ENCODE results near the gene SIRT6.
A peak's percentile ranks its signal among the peaks of the same experiment; 100 is the strongest.
"Not testable (repeated sequence)": the region's sequence is repeated elsewhere in the genome, so short reads cannot be mapped to it uniquely, and the experiment has no call there.

SIRT6 gene

GRCh38 chr19:4182084-4182810, at the start of gene SIRT6, which contains the start of gene ANKRD24:
Gene SIRT6, minus strand, starts transcription at chr19:4182563. Its CDS starts 24 bp downstream, at chr19:4182539.
Gene ANKRD24, plus strand, starts transcription at chr19:4182689. Its CDS starts 3,737 bp downstream, at chr19:4186426.
- Histone ChIP-seq H3K9me3 (ENCODE audit: control insufficient read depth, low read depth, low read length) (no peaks in the 10 kb centered on the region), H3K27ac (ENCODE audit: low read length) (no peak within 1 kb of the TSS), H3K27me3 (ENCODE audit: control insufficient read depth, insufficient read depth, low read length) (no peaks in the 10 kb centered on the region), H3K4me1 (ENCODE audit: control insufficient read depth, low read depth, low read length) (no peaks in the 10 kb centered on the region), H3K9ac (ENCODE audit: low read length) (peak within 1 kb of the TSS; percentile 83), H3K4me3 (ENCODE audit: low read length) (peak within 1 kb of the TSS; percentile 90), H3K36me3 (ENCODE audit: control insufficient read depth, low read depth, low read length) (no peaks in the 10 kb centered on the region)

GRCh38 chr19:4232139-4232538, 49.8 kb upstream of the SIRT6 start:
- not testable (repeated sequence) for H3K36me3 ChIP-seq (ENCODE audit: control insufficient read depth, low read depth, low read length); H3K9me3 ChIP-seq (ENCODE audit: control insufficient read depth, low read depth, low read length); H3K27ac ChIP-seq (ENCODE audit: low read length); H3K4me3 ChIP-seq (ENCODE audit: low read length); H3K9ac ChIP-seq (ENCODE audit: low read length); H3K4me1 ChIP-seq (ENCODE audit: control insufficient read depth, low read depth, low read length)
- H3K27me3 ChIP-seq (ENCODE audit: control insufficient read depth, insufficient read depth, low read length): peaks cover 11% of the 10 kb centered on the region

DNA sequence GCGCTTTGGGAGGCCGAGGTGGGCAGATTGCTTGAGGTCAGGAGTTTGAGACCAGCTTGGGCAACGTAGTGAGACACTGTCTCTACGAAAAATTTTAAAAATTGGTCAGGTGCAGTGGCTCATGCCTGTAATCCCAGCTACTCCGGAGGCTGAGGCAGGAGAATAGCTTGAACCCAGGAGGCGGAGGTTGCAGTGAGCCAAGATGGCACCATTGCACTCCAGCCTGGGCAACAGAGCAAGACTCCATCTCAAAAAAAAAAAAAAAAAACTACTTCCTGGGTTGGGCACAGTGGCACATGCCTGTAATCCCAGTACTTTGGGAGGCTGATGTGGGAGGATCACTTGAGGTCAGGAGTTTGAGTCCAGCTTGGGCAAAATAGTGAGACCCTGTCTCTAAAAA, 49.2 kb upstream of the SIRT6 start:
- H3K4me3 ChIP-seq (ENCODE audit: low read length); H3K36me3 ChIP-seq (ENCODE audit: control insufficient read depth, low read depth, low read length); H3K9me3 ChIP-seq (ENCODE audit: control insufficient read depth, low read depth, low read length): not testable (repeated sequence)

DNA sequence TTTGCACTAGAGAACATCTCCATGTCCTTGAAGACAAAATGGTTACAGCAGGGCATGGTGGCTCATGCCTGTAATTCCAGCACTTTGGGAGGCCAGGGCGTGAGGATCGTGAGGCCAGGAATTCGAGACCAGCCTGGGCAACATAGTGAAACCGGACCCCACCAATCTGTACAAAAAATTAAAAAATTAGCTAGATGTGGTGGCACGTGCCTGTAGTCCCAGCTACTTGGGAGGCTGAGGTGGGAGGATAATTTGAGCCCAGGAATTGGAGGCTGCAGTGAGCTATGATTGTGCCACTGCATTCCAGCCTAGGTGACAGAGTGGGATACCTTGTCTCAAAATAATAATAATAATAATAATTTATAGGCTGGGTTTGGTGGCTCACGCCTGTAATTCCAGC, 47.9 kb upstream of the SIRT6 start:
- H3K9me3 ChIP-seq (ENCODE audit: control insufficient read depth, low read depth, low read length); H3K9ac ChIP-seq (ENCODE audit: low read length); H3K4me3 ChIP-seq (ENCODE audit: low read length); H3K27ac ChIP-seq (ENCODE audit: low read length); H3K36me3 ChIP-seq (ENCODE audit: control insufficient read depth, low read depth, low read length); H3K4me1 ChIP-seq (ENCODE audit: control insufficient read depth, low read depth, low read length): not testable (repeated sequence)
- peaks cover 11% of the 10 kb centered on the region for H3K27me3 ChIP-seq (ENCODE audit: control insufficient read depth, insufficient read depth, low read length)

More for the DNA sequence above, 49.2 kb upstream of the SIRT6 start:
- not testable (repeated sequence) for H3K4me1 ChIP-seq (ENCODE audit: control insufficient read depth, low read depth, low read length); H3K27ac ChIP-seq (ENCODE audit: low read length); H3K9ac ChIP-seq (ENCODE audit: low read length)
- H3K27me3 ChIP-seq (ENCODE audit: control insufficient read depth, insufficient read depth, low read length): peaks cover 11% of the 10 kb centered on the region

DNA sequence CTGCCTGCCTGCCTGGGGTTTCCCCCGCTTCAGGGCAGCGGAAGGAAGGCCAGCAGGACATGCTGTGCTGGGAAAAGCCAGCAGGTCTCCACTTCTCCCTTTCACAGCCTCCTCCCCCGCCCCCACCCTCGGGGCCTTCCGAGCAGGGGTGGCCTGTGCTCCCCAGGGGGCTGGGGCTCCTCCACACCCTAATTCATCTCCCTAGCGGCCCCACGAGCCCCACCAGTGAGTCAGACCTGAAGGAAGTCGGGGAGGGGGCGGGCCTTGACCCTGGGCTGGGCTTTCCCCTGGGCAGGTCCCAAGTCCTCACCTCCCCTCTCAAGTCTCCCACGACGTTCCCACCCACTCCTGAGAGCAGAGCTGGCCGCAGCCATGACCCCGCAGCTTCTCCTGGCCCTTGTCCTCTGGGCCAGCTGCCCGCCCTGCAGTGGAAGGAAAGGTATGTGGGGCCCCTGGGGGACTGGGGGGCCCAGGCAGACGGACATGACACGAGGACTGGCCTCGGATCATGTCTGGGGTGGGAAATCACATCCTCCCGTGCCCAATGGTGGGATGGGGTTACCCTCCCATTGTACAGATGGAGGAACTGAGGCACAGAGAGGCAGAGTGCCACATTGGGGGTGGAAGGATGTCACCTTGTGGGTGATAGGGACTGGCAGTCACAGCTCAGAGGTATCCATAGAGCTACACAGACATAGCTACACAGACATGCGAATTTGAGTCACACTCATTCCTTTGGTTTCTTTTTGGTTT, 47.0 kb upstream of the SIRT6 start, which contains the start of gene EBI3:
Gene EBI3, plus strand, starts transcription at position 345 of the 753 bp plus-strand sequence. Its CDS starts 28 bp downstream, at position 373.
- H3K9ac ChIP-seq (ENCODE audit: low read length): no peak within 1 kb of the TSS
- peak within 1 kb of the TSS; percentile 5 for H3K4me3 ChIP-seq (ENCODE audit: low read length)
- no peak within 1 kb of the TSS for H3K27ac ChIP-seq (ENCODE audit: low read length)
- H3K9me3 ChIP-seq (ENCODE audit: control insufficient read depth, low read depth, low read length): no peaks in the 10 kb centered on the region
- peaks cover 11% of the 10 kb centered on the region for H3K27me3 ChIP-seq (ENCODE audit: control insufficient read depth, insufficient read depth, low read length)
- H3K4me1 ChIP-seq (ENCODE audit: control insufficient read depth, low read depth, low read length): peaks cover 4% of the 10 kb centered on the region
- H3K36me3 ChIP-seq (ENCODE audit: control insufficient read depth, low read depth, low read length): no peaks in the 10 kb centered on the region

GRCh38 chr19:4228765-4229178, 46.4 kb upstream of the SIRT6 start:
- Histone ChIP-seq H3K4me1 (ENCODE audit: control insufficient read depth, low read depth, low read length) (peaks cover 4% of the 10 kb centered on the region), H3K36me3 (ENCODE audit: control insufficient read depth, low read depth, low read length) (no peaks in the 10 kb centered on the region), H3K9me3 (ENCODE audit: control insufficient read depth, low read depth, low read length) (no peaks in the 10 kb centered on the region), H3K27ac (ENCODE audit: low read length) (no peak overlapping the region), H3K27me3 (ENCODE audit: control insufficient read depth, insufficient read depth, low read length) (peaks cover 11% of the 10 kb centered on the region), H3K9ac (ENCODE audit: low read length) (no peak overlapping the region), H3K4me3 (ENCODE audit: low read length) (peak overlapping the region; percentile 5)

DNA sequence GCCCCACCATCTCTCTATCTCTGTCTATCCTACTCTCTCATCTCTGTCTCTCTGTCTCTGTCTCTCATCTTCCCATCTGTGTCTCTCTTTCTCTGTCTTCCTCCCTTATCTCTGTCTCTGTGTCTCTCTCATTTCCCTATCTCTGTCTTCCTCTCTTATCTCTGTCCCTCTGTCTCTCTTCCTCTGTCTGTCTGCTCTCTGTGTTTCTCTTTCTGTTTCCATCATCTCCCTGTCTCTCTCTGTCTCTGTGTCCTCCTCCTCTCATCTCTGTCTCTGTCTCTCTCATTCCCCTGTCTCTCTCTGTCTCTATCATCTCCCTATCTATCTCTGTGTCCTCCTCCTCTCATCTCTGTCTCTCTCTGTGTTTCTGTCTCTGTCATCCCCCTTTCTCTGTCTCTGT, 45.4 kb upstream of the SIRT6 start:
- peaks cover 11% of the 10 kb centered on the region for H3K27me3 ChIP-seq (ENCODE audit: control insufficient read depth, insufficient read depth, low read length)
- H3K4me3 ChIP-seq (ENCODE audit: low read length): no peak overlapping the region
- no peak overlapping the region for H3K9ac ChIP-seq (ENCODE audit: low read length)
- H3K36me3 ChIP-seq (ENCODE audit: control insufficient read depth, low read depth, low read length): no peaks in the 10 kb centered on the region
- no peak overlapping the region for H3K27ac ChIP-seq (ENCODE audit: low read length)
- peaks cover 4% of the 10 kb centered on the region for H3K4me1 ChIP-seq (ENCODE audit: control insufficient read depth, low read depth, low read length)
- no peaks in the 10 kb centered on the region for H3K9me3 ChIP-seq (ENCODE audit: control insufficient read depth, low read depth, low read length)

DNA sequence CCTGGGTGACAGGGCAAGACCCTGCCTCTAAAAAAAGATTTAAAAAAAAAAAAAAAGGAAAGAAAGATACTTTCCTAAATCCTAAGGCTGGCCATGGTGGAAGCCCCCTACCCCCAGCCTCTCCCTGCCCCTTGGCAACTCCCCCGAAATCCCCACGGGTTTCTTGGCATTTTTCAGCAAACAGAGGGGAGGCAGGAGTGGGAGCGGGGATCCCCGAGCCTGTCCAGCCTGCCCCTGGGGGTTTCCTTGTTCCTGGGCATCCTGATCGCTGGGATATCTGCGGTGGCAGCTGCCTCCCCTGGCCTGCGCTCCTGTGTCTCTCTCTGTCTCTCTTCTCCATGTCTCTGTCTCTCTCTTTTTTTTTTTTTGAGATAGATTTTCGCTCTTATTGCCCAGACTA, 43.5 kb upstream of the SIRT6 start:
- Histone ChIP-seq H3K4me1 (ENCODE audit: control insufficient read depth, low read depth, low read length) (peaks cover 4% of the 10 kb centered on the region), H3K9me3 (ENCODE audit: control insufficient read depth, low read depth, low read length) (no peaks in the 10 kb centered on the region), H3K27ac (ENCODE audit: low read length) (no peak overlapping the region), H3K9ac (ENCODE audit: low read length) (no peak overlapping the region), H3K4me3 (ENCODE audit: low read length) (no peak overlapping the region), H3K36me3 (ENCODE audit: control insufficient read depth, low read depth, low read length) (no peaks in the 10 kb centered on the region), H3K27me3 (ENCODE audit: control insufficient read depth, insufficient read depth, low read length) (peaks cover 11% of the 10 kb centered on the region)

- H3K4me3 ChIP-seq (ENCODE audit: low read length): no peak overlapping the region
- H3K36me3 ChIP-seq (ENCODE audit: control insufficient read depth, low read depth, low read length): no peaks in the 10 kb centered on the region
- no peak overlapping the region for H3K27ac ChIP-seq (ENCODE audit: low read length)
- peaks cover 11% of the 10 kb centered on the region for H3K27me3 ChIP-seq (ENCODE audit: control insufficient read depth, insufficient read depth, low read length)
- H3K9me3 ChIP-seq (ENCODE audit: control insufficient read depth, low read depth, low read length): no peaks in the 10 kb centered on the region
- peaks cover 4% of the 10 kb centered on the region for H3K4me1 ChIP-seq (ENCODE audit: control insufficient read depth, low read depth, low read length)
- H3K9ac ChIP-seq (ENCODE audit: low read length): no peak overlapping the region
Observed at GRCh38 chr19:4224470-4224869, 42.1 kb upstream of the SIRT6 start.

- Histone ChIP-seq H3K27me3 (ENCODE audit: control insufficient read depth, insufficient read depth, low read length) (no peaks in the 10 kb centered on the region), H3K4me1 (ENCODE audit: control insufficient read depth, low read depth, low read length) (no peaks in the 10 kb centered on the region), H3K9ac (ENCODE audit: low read length) (no peak overlapping the region)
Observed at GRCh38 chr19:4220188-4220587, 37.8 kb upstream of the SIRT6 start.

GRCh38 chr19:4218523-4218922, 36.2 kb upstream of the SIRT6 start:
- not testable (repeated sequence) for H3K36me3 ChIP-seq (ENCODE audit: control insufficient read depth, low read depth, low read length); H3K27ac ChIP-seq (ENCODE audit: low read length); H3K4me3 ChIP-seq (ENCODE audit: low read length); H3K27me3 ChIP-seq (ENCODE audit: control insufficient read depth, insufficient read depth, low read length); H3K9ac ChIP-seq (ENCODE audit: low read length); H3K4me1 ChIP-seq (ENCODE audit: control insufficient read depth, low read depth, low read length); H3K9me3 ChIP-seq (ENCODE audit: control insufficient read depth, low read depth, low read length)

More at GRCh38 chr19:4220188-4220587, 37.8 kb upstream of the SIRT6 start:
- no peaks in the 10 kb centered on the region for H3K36me3 ChIP-seq (ENCODE audit: control insufficient read depth, low read depth, low read length)
- no peak overlapping the region for H3K4me3 ChIP-seq (ENCODE audit: low read length)
- H3K27ac ChIP-seq (ENCODE audit: low read length): no peak overlapping the region
- no peaks in the 10 kb centered on the region for H3K9me3 ChIP-seq (ENCODE audit: control insufficient read depth, low read depth, low read length)
